Myocyte (in vitro differentiated cells): ENCODE results near the gene UBR4. TPM values are rescaled to one million over a fixed set of nuclear protein-coding genes. Genes with fewer than 3 reads are reported as not detected.
A peak's percentile ranks its signal among the peaks of the same experiment; 100 is the strongest.

Experiments used
- DNase-seq: peaks from one replicate; pipeline ENCODE4 v3.0.0-alpha.2; 2012; ENCODE audit warnings: low read depth
- total RNA-seq: library from RNA; depleted of rRNA; stranded (reverse); fragments of >200 nt; gene quantifications from 2 replicates; pipeline ENCODE4 v1.2.3, GENCODE V29; 2014

Gene UBR4
- total RNA-seq, 1 donor from 2014 or later, result 79.8 TPM

DNA sequence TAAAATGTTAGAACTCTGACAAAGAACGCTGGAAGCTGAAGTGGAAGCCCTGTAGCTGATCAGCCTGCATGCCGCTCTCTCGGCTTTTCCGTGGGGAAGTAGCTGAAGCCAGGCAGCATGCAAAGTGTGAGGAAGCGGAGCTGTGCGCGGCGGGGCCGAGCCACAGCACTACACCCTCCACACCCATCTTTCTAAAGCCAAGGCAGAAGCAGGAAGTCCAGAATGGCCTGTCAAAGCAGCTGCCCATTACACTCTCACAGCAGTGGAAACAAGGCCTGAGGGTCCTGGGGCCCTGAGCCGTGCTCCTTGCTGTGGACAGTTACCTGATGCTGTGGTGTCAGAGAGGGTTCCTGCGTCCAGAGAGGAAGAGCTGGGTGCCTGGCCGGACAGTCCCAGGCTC is 69.6 kb downstream of the UBR4 start:
- DNase-seq, result no peak

DNA sequence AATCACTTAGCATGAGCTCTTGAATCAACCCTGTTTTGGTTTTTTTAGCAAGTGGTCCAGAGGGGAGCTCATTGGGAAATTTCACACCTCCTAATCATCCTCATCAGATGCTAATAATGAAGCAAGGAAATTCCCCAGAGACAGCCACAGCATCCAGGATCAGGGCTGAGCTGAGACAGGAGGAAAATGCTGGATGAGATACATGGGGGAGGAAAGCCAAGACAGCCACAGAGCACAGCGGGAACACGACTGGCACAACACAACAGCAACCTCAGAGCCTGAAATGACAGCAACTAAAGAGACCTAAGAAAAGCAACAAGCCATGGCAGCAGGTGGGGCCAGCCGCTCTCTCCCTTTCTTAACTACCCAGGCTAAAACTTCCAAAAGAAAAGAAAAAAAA is 70.4 kb downstream of the UBR4 start:
- peak; percentile 60 for DNase-seq

DNA sequence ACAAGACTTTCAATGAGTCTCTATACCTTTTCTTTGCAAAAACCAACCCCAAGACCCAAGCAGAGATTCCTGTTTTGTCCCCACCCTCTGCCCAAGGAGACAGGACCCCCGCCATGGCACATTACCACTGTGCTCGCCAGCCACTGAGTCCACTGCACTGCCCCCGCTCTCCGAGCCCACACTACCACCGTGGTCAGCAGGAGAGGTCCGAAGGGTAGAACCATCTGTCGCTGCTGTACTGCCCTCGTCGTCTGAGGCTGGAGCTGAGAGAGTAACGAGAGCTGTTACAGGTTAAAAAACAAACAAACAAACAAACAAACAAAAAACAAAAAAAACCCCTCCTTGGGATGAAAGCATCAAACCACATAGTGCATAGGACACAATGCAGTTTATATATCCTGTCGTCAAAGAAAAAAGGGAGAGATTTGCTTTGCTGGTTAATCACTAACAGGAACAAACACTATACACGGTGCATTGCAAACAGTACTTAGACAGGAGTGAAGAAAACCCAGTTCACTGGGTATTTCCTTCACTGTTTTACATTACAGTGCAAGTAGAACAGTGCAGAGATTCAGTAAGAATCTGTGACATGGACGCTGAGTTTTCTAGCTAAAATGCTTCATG is 71.0 kb downstream of the UBR4 start:
- no peak for DNase-seq

DNA sequence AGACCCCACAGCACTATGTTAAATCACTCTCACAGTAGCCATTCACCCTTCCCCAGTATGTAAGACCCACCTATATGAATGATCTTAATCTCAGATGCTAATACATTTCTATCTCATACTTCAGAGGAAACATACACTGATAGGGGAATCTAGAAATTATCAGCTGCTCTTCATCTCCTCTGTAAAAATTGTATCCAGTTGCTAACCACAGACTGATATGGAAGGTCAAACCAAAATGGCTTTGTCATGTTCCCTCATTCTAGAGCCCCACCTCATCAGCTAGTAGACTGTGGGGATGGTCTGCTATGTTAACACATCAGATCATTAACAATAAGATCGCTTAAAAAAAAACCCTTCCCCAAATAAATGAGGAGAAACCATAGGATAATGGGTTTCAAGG is 71.7 kb downstream of the UBR4 start:
- DNase-seq, result no peak

DNA sequence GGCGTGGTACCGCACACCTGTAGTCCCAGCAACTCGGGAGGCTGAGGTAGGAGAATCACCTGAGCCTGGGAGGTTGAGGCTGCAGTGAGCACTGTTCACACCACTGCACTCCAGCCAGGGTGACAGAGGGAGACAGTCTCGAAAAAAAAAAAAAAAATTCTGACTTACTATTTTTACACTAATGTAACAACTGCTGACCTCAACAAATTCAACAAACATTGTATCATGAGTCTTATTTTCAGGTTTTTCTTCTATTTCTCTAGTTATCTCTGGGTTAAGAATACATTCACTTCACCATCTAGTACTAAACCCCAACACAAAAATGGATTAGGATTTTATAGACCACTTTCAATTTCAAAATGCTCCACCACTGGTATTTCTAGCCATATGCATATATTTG is 72.9 kb downstream of the UBR4 start:
- no peak for DNase-seq

DNA sequence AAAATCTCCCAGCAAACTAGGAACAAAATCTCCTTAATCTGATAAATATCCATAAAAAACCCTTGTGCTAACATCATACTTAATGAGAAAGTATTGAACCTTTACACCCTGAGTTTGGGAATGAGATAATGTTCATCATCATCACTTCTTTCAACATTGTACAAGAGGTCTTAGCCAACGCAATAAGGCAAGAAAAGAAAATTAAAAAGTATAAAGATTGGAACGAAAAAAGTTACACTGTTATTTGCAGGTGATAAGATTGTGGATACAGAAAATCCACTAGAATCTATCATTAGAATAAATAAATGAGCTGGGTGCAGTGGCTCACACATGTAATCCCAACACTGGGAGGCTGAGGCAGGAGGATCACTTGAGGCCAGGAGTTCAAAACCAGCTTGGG is 76.7 kb downstream of the UBR4 start:
- DNase-seq, result no peak

DNA sequence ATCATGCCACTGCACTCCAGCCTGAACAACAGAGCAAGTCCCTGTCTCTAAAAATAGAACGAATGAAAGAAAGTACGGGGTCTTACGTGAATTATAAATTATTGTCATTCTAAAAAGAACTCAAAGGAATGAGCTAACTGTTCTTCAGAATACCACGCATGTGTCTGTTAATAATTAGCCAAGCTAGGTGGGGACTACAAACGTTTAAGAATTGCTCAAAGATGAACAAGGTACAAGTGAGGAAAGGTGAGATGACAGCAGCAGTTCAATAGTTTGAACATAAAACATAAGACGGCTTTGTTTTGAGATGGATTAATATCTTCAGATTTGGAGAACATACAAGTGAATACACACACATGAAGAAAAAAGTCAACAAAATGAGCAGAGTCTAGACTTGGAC is 79.6 kb downstream of the UBR4 start:
- no peak for DNase-seq

DNA sequence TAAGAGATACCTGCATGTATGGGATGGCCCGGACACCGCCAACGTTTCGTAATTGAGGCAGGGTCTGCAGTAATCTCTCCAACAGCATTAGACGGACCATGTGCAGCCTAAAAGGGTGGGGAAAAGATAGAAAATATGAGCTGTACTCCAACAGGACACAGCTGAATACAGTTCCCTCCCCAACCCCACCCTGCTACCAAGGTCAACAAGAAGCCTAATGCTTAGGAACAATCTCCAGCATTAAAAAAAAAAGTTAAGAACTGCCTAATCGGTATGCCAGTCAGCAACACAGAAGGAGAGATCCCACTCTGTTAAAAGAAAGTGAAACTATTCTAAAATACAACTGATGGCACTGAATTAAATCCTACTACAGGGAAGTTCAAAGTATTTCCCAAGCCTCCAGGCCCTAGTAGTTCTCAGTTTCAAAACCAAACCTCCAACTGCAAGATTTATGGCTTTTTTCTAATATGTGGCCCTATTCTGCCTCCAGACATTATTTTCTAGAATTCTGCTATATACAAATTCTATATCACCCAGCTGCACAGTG is 81.0 kb downstream of the UBR4 start:
- no peak for DNase-seq

DNA sequence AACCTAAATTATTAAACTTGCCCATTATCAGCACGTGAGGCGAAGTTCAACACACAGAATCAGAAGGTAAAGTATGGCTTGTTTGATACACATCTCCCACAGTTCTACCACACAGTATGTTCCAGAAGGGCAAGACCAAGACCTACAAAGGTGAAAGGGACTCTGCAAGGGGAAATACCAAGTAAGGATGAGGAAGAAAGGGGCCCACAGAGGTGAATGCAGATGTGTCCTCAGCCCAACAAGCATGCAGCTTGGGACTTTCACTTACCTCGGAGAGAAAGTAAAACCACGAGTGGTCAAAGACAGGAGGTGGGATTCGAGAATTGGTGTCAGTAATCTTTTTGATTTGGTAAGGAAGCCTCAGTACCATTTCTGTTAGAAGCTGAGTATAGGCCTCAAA is 85.8 kb downstream of the UBR4 start:
- no peak for DNase-seq

DNA sequence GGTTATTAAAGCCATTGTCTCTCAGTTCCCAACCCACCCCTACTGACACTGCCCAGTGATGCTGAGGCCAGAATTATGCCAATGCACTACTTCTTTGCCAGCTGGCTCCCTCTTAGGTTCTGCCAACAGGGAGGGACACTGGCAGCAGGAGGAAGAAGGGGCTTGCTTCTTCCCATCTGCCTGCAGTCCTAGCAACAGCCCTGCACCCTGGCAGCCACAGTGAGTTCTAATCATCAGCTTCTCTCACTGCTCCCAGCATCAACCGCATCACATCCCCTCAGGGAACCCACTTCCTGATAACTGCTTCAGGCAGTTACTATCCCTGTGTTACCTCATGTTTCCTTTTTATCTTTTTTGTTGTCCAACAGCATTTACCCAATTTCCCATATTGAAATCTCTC is 86.2 kb downstream of the UBR4 start:
- DNase-seq, result no peak

DNA sequence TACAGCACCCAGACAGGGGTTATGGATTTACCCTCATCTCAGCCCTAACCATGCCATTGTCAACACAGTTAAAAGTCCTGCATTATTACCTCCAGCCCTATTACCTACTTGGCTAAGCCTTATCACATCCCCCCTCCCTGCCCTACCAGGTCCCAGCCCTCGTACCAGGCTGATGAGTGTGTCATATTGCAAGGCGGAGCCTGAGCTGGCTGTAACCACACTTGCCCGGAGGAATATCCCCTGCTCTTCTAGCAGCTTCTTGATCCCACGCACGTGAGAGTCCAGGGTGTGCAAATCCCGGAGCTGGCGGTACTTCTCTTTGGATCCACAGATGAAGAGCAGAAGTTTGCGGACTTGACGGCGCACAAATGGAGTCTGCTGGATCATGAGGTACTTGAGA is 87.4 kb downstream of the UBR4 start:
- no peak for DNase-seq

DNA sequence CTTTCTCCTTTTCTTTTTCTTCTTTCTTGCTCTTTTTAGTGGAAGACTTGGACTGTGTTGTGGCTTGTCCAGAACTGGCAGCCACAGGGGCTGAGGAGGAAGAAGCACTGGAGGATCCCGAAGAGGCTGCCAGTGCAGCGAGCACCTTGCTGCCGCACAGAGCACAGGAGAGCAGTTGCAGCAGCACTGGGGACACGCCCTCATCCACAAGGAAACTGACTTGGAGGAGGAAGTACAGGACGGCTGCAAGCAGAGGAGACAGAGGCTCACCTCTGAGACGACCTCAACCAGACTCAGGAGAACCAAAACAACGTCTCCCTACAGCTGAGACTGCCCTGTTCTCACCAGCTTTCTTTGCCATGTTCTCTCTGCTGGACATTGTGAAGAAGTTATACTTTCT is 88.9 kb downstream of the UBR4 start:
- no peak for DNase-seq

DNA sequence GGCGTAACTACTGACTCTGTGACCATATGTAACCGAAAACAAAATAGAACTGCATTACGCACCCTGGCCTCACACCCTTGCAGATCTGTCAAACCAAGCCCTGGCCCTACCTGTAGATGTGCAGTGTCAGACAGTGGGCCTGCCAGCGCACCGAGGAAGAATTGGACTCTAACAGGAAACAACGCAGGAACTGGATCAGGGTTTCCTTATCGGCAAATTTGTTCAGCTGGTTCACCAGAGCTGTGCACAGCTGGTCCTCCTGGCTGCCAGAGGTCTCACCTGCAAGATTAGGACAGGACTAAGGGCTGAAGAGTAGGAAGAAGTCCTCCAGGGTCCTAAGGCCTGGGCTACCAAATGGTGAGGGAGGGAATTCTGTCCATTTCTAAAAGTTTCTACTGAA is 90.0 kb downstream of the UBR4 start:
- no peak for DNase-seq

DNA sequence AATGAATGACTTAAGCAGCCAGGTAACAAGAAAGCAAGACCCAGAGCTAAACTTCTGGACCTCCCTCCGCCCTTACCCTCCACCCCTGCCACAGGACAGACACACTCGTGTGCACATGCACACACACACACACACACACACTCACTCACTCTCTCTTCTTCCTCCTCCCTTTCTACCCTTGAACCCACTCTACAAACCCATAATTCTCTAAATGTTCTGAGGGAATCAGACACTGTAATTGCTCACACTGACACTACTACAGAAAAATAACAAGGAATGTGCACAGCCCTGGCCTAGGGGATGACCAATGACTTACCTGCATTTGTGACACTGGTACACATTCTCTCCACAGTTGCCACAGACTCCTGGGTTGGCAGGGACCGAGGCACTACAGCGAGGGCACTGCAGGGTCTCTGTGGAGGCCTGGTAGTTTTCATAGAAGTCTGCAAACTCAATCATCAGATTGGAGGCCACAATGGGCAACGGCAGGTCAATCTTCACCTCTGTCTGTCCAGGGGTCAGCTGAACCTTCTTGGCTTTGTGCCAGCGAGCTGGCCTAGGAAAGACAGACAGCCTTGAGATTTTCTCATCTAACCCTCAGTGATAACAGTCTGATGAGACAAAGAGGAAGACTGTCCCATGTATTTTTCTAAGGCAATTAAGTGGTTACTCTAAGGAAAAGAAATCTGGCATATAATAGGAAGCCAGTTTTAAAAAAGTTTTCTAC is 94.8 kb downstream of the UBR4 start:
- no peak for DNase-seq

DNA sequence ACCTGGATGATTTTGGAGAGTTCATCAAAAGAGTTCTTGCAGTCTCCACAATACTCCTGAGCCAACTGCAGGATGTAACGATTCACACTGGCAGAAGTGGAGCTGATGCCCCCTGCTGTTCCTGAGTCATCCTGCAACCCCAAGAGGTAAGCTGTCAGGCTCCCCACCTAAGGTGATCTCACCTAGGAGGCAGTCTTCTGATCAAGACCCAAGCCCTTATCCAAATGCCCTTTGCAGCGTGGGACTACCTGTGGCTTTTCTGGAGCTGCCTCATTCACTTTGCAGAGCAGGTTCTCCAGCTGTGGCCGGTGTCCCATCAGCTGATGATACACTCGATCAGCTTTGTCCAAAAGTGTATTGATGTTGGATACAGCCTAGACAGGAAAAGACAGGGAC is 96.4 kb downstream of the UBR4 start:
- DNase-seq, result no peak

DNA sequence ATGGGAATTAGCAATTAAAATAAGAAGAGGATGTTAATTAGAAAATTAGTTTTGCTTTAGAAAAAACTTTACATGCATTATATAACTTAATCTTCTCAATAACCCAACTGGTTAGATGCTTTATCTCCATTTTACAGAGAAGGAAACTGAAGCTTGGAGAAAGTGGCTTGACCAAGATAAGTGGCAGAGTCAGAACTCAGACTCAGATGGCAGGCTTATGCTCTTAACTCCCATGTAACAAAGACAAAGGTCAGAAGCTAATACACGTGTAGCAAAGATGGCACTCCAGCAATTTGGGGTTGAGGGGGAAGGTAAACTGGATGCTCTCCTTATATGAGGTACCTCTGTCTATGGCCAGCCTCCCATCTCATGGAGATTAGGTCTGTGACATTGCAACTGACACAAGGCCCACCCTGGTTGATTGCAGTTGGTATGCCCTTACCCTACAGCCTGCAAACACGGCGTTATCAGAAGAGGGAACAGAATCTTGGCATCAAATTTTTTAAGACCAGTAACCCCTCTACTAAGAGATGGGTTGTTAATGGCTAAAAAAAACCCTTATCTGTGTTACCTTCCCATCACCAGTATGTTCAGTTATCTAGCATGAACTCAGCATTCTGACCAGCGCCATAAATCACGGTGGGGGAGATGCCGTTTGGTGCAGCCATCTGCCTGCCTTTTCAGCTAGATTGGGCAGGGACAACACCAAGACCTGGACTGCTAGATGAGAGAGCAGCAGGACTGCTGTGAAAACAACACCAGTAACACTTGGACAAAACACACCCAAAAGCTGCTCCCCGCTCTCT is 97.0 kb downstream of the UBR4 start:
- DNase-seq, result no peak

DNA sequence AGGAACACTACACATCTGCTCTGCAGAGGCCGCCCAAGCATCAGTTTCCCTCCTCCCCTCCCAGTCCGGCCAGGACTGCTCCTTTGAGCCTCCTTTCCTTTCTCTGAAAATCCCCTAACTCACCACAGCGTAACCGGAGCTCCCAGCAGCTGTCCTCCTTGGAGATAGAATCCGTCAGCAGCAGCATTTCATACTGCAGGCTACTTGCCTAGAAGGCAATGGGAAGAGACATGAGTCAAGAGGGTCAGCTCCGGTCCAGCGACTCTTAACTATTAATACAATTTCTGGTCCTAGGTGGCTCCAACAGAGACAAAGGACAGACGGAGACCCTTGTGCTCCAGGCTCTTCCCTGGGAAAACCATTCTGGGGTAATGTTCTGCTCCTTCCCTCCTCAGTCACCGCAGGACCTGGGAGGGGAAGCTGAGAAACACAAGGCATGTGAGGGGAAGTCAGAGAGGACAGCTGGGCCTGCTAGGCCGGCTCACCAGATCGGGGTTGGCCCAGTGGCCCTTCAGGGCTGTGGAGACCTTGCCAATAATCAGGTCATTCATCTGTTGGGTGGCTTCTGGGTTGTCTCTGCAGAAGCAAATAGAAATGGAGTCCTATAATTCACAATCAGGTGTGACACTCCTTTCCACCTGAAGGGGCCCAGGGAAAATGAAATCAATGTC is 99.7 kb downstream of the UBR4 start:
- DNase-seq, result peak; percentile 93

DNA sequence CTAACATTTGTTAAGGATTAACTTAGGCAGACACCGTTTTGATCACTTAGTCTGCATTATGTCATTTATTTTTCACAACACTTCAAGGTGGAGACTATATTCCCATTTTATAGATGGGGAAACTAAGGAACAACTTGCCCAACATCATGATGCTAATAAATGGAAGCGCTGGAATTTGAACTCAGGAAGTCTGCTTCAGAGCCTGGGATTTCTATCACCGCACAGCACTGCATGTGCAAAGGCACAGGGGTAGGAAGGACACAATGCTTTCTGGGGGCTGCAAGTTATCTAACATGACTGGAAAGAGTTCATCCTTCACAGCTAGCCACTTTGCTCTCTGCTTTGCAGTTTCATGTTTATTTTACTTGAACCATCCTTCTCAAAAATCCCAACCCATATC is 100.5 kb downstream of the UBR4 start:
- no peak for DNase-seq

DNA sequence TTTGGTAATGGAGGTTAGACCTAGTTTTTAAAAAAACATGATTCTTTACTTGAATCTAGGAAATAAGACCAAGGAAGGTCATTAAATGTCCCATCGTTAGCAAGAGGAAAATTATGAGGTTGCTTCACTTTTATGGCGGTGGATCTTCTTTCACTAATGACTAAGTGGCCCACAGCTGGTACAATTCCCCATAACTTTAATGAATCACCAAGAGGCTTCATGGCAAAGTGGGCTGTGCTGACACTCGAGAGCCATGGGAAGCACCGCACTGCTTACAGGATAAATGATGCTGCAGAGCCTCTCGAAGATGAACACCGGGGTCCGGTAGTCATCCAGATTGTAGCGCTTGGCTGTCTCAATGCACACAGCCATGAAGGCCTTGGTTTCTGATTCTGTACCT is 108.8 kb downstream of the UBR4 start:
- DNase-seq, result peak; percentile 75

DNA sequence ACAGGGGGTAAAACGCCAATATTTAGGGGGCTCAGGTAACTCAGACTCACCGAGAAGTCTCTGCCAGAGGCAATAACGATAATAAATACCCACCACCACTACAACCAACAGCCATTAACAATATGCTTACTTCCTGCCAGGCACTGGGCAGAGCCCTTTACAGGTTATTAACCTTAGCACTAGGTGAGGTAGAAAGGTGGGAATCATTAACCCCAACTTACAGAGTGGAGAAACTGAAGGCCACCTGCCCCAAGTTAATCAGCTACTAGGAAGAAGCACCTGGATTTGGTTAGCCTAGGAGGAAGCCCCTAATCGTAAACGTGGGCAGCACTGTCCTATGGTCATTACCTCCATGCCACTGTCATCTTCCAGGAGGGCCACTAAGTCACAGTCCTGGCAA is 110.0 kb downstream of the UBR4 start:
- DNase-seq, result no peak

DNA sequence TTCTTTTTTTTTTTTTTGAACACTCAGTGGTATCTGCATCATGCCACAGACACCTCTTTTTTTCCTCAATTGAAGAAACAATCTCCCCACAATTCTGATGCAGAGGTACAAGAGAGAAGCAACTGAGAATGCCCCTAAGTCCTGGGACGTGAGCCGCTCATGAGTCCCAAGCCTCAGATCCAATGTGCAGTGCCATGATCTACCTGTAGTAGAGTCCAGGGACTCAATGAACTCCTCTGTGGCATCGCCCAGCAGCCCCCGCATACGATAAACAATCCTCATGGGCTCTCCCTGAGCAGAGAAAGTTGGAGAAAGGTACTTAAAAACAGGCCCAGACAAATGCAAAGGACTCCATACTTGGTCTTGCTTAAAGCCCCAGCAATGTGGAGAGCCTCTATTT is 113.1 kb downstream of the UBR4 start:
- DNase-seq, result no peak
